Hepatocyte (in vitro differentiated cells): ENCODE results near the gene CFAP73. TPM values are rescaled to one million over a fixed set of nuclear protein-coding genes. Genes with fewer than 3 reads are reported as not detected.

ENCODE experiments used
- DNase-seq: peaks from one replicate; pipeline ENCODE4 v3.0.0-alpha.2; 2016; ENCODE audit warnings: low spot score
- H2AFZ ChIP-seq: fragments of 200-600 bp; sonication (generic); 2 replicates; pipeline ENCODE4 v1.6.0; 2016; ENCODE audit warnings: antibody characterized with exemption, mild to moderate bottlenecking
- H3K27ac ChIP-seq: fragments of 200-600 bp; sonication (generic); 2 replicates; pipeline ENCODE4 v1.5.1; 2016; ENCODE audit warnings: mild to moderate bottlenecking
- H3K27me3 ChIP-seq: fragments of 200-600 bp; sonication (generic); 2 replicates; pipeline ENCODE4 v1.6.1; 2016
- H3K36me3 ChIP-seq: fragments of 200-600 bp; sonication (generic); replicated peaks from 2 replicates; pipeline ENCODE4 v1.5.1; 2016; ENCODE audit warnings: low read depth; ENCODE audit not compliant: insufficient read depth
- H3K4me1 ChIP-seq: fragments of 200-600 bp; sonication (generic); 2 replicates; pipeline ENCODE4 v1.5.1; 2016; ENCODE audit warnings: mild to moderate bottlenecking, moderate library complexity; ENCODE audit not compliant: insufficient read depth
- H3K4me2 ChIP-seq: fragments of 200-600 bp; sonication (generic); 2 replicates; pipeline ENCODE4 v1.6.0; 2016
- H3K4me3 ChIP-seq: fragments of 200-600 bp; sonication (generic); 2 replicates; pipeline ENCODE4 v1.5.1; 2016; ENCODE audit warnings: mild to moderate bottlenecking
- H3K79me2 ChIP-seq: fragments of 200-600 bp; sonication (generic); 2 replicates; pipeline ENCODE4 v1.6.0; 2017; ENCODE audit warnings: mild to moderate bottlenecking
- H3K9me2 ChIP-seq: fragments of 200-600 bp; sonication (generic); replicated peaks from 2 replicates; pipeline ENCODE4 v1.6.0; 2017; ENCODE audit warnings: mild to moderate bottlenecking; ENCODE audit not compliant: insufficient read depth
- H3K9me3 ChIP-seq: fragments of 200-600 bp; sonication (generic); 2 replicates; pipeline ENCODE4 v1.5.1; 2016; ENCODE audit warnings: low read depth, mild to moderate bottlenecking
- H4K20me1 ChIP-seq: fragments of 200-600 bp; sonication (generic); 2 replicates; pipeline ENCODE4 v1.6.0; 2016; ENCODE audit warnings: mild to moderate bottlenecking; ENCODE audit not compliant: insufficient read depth, poor library complexity, severe bottlenecking
- EZH2 ChIP-seq: fragments of 200-600 bp; sonication (generic); IDR thresholded peaks from 2 replicates; pipeline ENCODE4 v1.6.1; 2016; ENCODE audit warnings: antibody characterized with exemption, mild to moderate bottlenecking, borderline replicate concordance
- EZH2phosphoT487 ChIP-seq: fragments of 200-600 bp; sonication (generic); IDR thresholded peaks from one replicate; pipeline ENCODE4 v1.6.1; 2018; ENCODE audit warnings: antibody characterized with exemption, mild to moderate bottlenecking, low read depth, moderate library complexity; ENCODE audit not compliant: unreplicated experiment, severe bottlenecking
- WGBS: methylation state at CpG from one replicate; pipeline ENCODE4 v1.1.6; 2016; ENCODE audit warnings: low lambda C conversion rate; ENCODE audit errors: missing lambda C conversion rate; 5-methylcytosine and 5-hydroxymethylcytosine counted together
- polyA plus RNA-seq: library from polyadenylated mRNA; unstranded; fragments of >200 nt; fragmentation: Nextera tagmentation; extraction: Ambion mirVana; gene quantifications from 2 replicates; pipeline ENCODE4 v1.2.1, GENCODE V29; 2016
- total RNA-seq: library from RNA; depleted of rRNA; stranded (reverse); fragments of >200 nt; gene quantifications from 2 replicates; pipeline ENCODE4 v1.2.3, GENCODE V29; 2014
- TF ChIP-seq, protein P1 (sequence below): fragments of 200-600 bp; sonication (generic); IDR thresholded peaks from 2 replicates; pipeline ENCODE4 v1.5.1; 2016; ENCODE audit warnings: antibody characterized with exemption, mild to moderate bottlenecking; ENCODE audit not compliant: poor library complexity

CFAP73 gene
- total and polyA plus RNA-seq, 2 experiments from 2014 or later = not detected

DNA sequence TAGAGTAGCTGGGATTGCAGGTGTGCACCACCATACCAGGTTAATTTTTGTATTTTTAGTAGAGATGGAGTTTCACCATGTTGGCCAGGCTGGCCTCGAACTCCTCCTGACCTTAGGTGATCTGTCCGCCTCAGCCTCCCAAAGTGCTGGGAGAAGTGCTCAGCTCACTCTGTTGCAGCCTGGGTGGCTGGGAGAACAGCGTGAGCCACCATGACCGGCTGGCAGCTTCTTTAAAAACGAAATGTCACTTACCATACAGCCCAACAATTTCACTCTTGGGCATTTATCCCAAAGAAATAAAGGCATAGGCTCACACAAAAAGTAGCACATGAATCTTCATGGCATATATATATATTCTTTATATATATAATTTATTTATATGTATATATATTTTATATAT lies 4.7 kb upstream of the CFAP73 start:
- Histone ChIP-seq H2AFZ (no peak overlapping the region), H3K9me2 (no peaks in the 10 kb centered on the region), H3K79me2 (no peaks in the 10 kb centered on the region), H4K20me1 (no peaks in the 10 kb centered on the region), H3K27me3 (no peaks in the 10 kb centered on the region), H3K27ac (no peak overlapping the region), H3K36me3 (no peaks in the 10 kb centered on the region), H3K9me3 (no peaks in the 10 kb centered on the region), H3K4me1 (peaks cover 4% of the 10 kb centered on the region), H3K4me3 (no peak overlapping the region), H3K4me2 (no peak overlapping the region)
- DNase-seq = no peak
- 92% methylated on average over 5 of the region's 5 CpGs for WGBS
- TF ChIP-seq, protein P1, sequence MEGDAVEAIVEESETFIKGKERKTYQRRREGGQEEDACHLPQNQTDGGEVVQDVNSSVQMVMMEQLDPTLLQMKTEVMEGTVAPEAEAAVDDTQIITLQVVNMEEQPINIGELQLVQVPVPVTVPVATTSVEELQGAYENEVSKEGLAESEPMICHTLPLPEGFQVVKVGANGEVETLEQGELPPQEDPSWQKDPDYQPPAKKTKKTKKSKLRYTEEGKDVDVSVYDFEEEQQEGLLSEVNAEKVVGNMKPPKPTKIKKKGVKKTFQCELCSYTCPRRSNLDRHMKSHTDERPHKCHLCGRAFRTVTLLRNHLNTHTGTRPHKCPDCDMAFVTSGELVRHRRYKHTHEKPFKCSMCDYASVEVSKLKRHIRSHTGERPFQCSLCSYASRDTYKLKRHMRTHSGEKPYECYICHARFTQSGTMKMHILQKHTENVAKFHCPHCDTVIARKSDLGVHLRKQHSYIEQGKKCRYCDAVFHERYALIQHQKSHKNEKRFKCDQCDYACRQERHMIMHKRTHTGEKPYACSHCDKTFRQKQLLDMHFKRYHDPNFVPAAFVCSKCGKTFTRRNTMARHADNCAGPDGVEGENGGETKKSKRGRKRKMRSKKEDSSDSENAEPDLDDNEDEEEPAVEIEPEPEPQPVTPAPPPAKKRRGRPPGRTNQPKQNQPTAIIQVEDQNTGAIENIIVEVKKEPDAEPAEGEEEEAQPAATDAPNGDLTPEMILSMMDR = no peak
- TF ChIP-seq EZH2 (no peak), EZH2phosphoT487 (no peak)

DNA sequence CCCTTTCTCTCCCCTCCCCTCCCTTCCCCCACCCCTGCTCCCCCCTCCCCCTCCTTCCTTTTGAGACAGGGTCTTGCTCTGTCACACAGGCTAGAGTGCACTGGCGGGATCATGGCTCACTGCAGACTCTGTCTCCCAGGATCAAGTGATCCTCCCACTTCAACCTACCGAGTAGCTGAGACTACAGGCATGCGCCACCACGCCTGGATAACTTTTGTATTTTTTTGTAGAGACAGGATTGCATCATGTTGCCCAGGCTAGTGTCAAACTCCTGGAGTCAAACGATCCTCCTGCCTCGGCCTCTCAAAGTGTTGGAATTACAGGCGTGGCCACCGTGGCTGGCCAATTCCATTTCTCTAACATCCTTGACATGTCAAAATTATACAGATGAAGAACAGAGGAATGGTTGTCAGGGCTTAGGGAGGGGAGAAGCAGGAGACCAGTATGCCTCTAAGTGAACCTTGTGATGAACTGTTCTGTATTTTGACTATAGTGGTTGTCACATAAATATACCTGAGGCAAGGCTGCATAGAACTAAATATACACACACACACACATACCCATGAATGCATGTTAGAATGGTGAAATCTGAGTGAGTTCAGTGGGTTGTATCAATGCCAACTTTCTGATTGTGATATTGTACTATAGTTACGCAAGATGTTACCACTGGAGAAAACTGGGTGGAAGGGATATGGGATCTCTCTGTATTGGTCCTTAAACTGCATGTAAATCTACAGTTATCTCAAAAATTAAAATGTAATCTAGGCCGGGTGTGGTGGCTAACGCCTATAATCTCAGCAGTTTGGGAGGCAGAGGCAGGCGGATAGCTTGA lies 3.6 kb upstream of the CFAP73 start:
- H3K79me2 ChIP-seq = no peaks in the 10 kb centered on the region
- no peak for DNase-seq

DNA sequence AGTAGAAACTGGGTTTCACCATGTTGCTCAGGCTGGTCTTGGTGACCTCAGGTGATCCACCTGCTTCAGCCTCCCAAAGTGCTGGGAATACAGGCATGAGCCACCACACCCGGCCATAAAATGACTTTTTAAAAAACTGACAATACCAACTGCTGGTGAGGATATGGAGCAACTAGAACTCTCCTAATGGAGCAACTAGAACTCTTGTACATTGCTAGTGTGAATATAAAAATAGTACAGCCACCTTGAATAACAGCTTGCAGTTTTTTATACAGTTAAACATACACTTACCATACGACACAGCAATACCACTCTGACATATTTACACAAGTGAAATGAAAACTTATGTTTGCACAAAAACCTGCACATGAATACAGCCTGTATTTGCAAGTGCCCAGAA lies 2.5 kb upstream of the CFAP73 start:
- Histone ChIP-seq H3K4me3 (no peak overlapping the region), H3K36me3 (no peaks in the 10 kb centered on the region), H3K9me3 (no peaks in the 10 kb centered on the region), H3K27me3 (peaks cover 5% of the 10 kb centered on the region), H2AFZ (no peak overlapping the region), H3K4me2 (no peak overlapping the region), H3K4me1 (peaks cover 4% of the 10 kb centered on the region), H3K79me2 (no peaks in the 10 kb centered on the region), H3K27ac (no peak overlapping the region), H4K20me1 (no peaks in the 10 kb centered on the region), H3K9me2 (no peaks in the 10 kb centered on the region)
- DNase-seq = no peak
- 82% methylated on average over 2 of the region's 2 CpGs for WGBS
- TF ChIP-seq EZH2phosphoT487 (no peak), EZH2 (no peak)
- TF ChIP-seq, protein P1 = no peak

More for the DNA sequence above, 3.6 kb upstream of the CFAP73 start:
- H3K27me3 ChIP-seq = no peaks in the 10 kb centered on the region
- no peaks in the 10 kb centered on the region for H3K36me3 ChIP-seq
- TF ChIP-seq, protein P1 = no peak
- TF ChIP-seq EZH2 (no peak), EZH2phosphoT487 (no peak)
- no peak overlapping the region for H3K27ac ChIP-seq
- WGBS = 85% methylated on average over 12 of the region's 12 CpGs
- no peak overlapping the region for H3K4me2 ChIP-seq
- peaks cover 4% of the 10 kb centered on the region for H3K4me1 ChIP-seq
- H2AFZ ChIP-seq = no peak overlapping the region
- no peaks in the 10 kb centered on the region for H3K9me3 ChIP-seq
- H3K9me2 ChIP-seq = no peaks in the 10 kb centered on the region
- no peak overlapping the region for H3K4me3 ChIP-seq
- no peaks in the 10 kb centered on the region for H4K20me1 ChIP-seq
